ENCODE measurements around the gene TTC22.
"Not testable (repeated sequence)": the region's sequence is repeated elsewhere in the genome, so short reads cannot be mapped to it uniquely, and the experiment has no call there.

TTC22 gene

GRCh38 chr1:54787604-54788003, 13.5 kb downstream of the TTC22 start:
- DNase-seq (ENCODE audit: low read depth in 1 of 2, low spot score in 1 of 2) = no peak

GRCh38 chr1:54786778-54787177, 14.3 kb downstream of the TTC22 start:
- DNase-seq (ENCODE audit: low read depth in 1 of 2, low spot score in 1 of 2) = no peak

GRCh38 chr1:54784066-54784465, 17.1 kb downstream of the TTC22 start:
- no peak for DNase-seq (ENCODE audit: low read depth in 1 of 2, low spot score in 1 of 2)

GRCh38 chr1:54782588-54782987, 18.5 kb downstream of the TTC22 start:
- DNase-seq (ENCODE audit: low read depth in 1 of 2, low spot score in 1 of 2) = no peak

DNA sequence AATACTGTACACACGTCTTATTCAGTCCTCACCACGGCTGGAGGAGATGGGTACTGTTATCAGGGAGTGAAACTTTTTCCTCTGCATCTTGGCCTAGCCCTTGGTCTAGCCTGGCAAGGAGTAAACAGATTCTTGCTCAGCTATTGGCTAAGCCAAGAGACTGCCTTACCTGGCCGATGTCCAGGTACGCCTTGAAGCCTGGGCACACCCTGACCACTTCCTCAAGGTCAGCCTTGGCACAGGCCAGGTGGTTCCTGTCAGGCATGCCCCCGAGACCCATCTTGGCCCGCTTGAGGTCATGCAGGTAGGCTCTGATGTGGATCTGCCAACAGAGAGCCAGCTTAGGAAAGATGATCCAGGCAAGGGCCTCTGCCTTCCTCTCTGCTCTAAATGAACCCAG, 19.0 kb downstream of the TTC22 start:
- DNase-seq (ENCODE audit: low read depth in 1 of 2, low spot score in 1 of 2) = no peak

DNA sequence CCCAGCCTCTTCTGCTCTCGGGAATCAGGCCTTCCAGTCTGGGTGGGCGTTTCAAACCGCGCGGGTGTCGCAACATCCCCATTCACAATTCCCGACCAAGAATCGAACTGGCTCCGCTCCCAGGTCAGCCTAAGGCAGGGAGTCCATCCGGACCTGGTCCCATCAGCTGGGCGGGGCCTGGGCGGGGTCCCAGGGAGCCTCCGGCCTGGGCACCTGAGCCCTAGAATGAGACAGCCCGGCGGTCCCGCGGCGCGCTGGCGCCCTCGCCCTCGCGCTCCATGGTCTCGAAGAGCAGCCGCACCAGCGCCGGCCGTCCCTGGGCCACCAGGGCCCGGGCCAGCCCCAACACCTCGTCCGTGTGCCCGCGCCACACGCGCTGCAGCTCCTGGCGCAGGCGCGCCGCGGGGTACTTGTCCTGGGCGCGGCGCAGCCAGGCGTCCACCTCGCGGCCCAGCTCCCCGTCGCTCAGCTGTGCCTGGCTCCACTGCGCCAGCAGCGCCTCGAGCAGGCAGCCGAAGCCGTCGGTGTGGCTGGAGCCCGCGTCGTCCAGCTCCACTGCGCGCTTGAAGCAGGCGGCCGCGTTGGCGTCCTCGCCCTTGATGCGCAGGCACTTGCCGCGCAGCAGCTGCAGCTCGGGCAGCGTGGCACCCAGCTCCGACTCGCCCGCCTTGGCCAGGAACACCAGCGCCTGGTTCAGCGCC, 19.9 kb downstream of the TTC22 start:
- no peak for DNase-seq (ENCODE audit: low read depth in 1 of 2, low spot score in 1 of 2)

DNA sequence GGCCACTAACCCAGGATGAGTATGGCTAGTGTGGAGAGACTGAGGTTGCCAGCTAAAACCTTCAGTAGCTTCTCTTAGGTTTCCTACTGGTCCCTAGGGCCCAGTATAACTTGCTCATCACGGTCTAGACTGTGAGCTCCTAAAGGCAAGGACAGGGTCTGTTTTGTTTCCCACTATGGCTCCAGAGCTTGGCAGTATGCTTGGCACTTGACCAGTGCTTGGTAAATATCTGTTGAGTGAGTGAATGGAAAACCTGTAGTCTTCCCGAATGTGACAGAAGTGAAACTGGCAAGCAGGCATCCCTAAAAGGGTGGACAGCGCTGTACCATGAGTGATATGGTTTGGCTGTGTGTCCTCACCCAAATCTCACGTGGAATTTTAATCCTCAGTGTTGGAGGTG, 23.7 kb downstream of the TTC22 start:
- DNase-seq (ENCODE audit: low read depth in 1 of 2, low spot score in 1 of 2) = no peak

DNA sequence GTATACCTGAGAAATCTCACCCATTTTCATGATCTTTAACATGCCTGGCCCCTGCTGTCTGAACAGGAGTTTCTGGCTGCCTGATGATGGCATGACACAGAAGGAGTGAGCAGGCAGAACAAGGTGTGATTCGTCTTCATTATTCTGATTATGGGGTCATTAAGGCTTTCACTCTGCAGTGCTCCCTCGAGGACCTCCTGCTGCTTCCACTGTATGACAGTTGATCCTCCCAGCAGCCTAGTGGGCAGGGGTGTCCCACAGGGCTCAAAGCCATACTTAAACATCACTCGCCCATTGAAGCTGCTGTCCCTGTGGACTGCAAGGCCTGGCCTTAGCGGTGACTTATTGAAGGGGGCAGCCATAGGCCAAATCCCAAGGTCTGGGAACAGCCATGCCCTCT, 24.1 kb downstream of the TTC22 start:
- DNase-seq (ENCODE audit: low read depth in 1 of 2, low spot score in 1 of 2) = no peak

GRCh38 chr1:54775828-54776721, 25.0 kb downstream of the TTC22 start:
- not testable (repeated sequence) for DNase-seq (ENCODE audit: low read depth in 1 of 2, low spot score in 1 of 2)

- no peak for DNase-seq (ENCODE audit: low read depth in 1 of 2, low spot score in 1 of 2)
Observed at GRCh38 chr1:54774820-54775498, 26.2 kb downstream of the TTC22 start.

- DNase-seq (ENCODE audit: low read depth in 1 of 2, low spot score in 1 of 2) = no peak
Observed at GRCh38 chr1:54772951-54773350, 28.2 kb downstream of the TTC22 start.

- no peak for DNase-seq (ENCODE audit: low read depth in 1 of 2, low spot score in 1 of 2)
Observed at GRCh38 chr1:54768093-54768492, 33.0 kb downstream of the TTC22 start.

- no peak for DNase-seq (ENCODE audit: low read depth in 1 of 2, low spot score in 1 of 2)
Observed at GRCh38 chr1:54767526-54767925, 33.6 kb downstream of the TTC22 start.

DNA sequence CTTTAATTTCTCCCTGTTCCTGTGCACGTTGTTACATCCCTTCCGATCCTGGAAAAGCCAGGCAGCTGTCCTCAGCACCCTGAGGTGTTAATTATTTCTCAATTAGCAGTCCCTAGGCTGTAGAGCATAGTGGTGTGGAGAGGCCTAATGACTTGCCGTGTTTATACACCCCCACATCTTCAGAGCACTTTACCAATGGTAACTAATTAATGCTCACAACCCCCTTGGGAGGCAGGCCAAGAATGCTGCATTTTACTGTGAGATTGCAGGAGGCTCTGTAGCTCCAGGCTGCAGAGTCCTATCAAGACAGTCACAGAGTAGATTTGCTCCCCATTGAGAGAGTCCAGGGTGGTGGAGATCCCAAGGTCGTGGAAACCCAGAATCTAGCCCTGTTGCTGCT, 34.4 kb downstream of the TTC22 start:
- no peak for DNase-seq (ENCODE audit: low read depth in 1 of 2, low spot score in 1 of 2)

- DNase-seq (ENCODE audit: low read depth in 1 of 2, low spot score in 1 of 2) = no peak
Observed at GRCh38 chr1:54764922-54765561, 36.1 kb downstream of the TTC22 start.

DNA sequence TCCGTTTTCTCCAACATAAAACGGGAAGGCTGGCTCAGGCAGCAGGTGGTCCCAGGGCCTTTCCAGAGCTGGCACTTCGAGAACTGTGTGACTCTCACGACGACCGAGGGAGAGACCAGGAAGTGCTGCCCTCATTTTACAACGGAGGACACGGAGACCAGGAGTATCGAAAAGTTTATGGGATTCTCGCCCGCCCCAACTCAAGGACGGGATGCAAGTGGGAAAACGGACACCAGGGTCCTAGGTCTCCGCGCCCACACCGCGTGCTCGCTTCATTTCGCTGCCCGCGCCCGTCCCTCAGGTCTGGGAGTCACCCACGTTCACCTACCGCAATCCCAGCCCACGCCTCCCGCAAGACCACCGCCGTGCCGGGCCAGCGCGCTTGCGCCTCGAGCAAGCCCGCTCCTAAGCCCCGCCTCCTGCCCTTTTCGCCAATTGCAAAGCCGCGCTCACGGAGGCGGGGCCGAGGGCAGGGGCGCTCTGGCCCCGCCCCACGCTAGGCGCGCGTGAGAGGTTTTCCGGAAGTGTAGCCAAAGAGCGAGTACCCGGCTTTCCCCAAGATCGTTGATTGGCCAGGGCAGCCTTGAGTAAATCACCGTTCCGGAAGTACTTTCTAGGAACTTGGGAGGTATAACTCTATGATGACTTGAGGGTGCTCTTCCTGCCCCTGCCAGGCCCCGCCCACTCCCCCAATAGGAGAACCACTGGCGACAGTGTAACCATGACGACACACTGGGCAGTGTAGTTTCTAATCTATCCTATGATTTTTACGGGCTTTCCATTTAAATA, 36.8 kb downstream of the TTC22 start, which contains the start of gene PARS2:
Gene PARS2 (minus strand): TSS at position 391 of the 789 bp plus-strand sequence. CDS start 5,362 bp downstream, outside the sequence.
- DNase-seq (ENCODE audit: low read depth in 1 of 2, low spot score in 1 of 2) = peak; percentile 85 to 94

GRCh38 chr1:54763816-54764132, 37.3 kb downstream of the TTC22 start:
- DNase-seq (ENCODE audit: low read depth in 1 of 2, low spot score in 1 of 2) = no peak

- no peak for DNase-seq (ENCODE audit: low read depth in 1 of 2, low spot score in 1 of 2)
Observed at GRCh38 chr1:54758678-54759348, 42.3 kb downstream of the TTC22 start.

DNA sequence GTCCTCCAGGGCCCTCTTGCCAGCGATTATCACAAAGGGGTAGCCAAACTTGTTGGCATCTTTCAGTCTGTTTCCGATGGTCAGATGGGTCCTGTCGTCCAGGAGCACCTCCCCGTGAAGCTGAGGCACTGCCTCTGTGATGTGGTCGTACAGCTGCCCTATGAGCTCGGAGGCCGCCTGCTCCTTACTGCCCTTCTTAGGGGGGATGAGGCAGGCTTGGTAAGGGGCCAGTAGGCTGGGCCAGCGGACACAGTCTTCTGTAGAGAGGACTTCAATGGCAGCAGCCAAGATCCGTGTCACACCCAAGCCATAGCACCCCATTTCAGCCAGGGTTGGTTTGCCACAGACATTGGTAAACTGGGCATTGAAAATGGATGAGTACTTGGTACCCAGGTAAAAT, 43.3 kb downstream of the TTC22 start:
- no peak for DNase-seq (ENCODE audit: low read depth in 1 of 2, low spot score in 1 of 2)
